BLaER1 treated with 17β-estradiol and CSF1 and Interleukin-3, amounts not matched to agents 10 nM and 100 nM (cell line): ENCODE results near the gene CPED1.
A peak's percentile ranks its signal among the peaks of the same experiment; 100 is the strongest.
"Not testable (repeated sequence)": the region's sequence is repeated elsewhere in the genome, so short reads cannot be mapped to it uniquely, and the experiment has no call there.

Experiments
- H3K27ac ChIP-seq, 11 experiments: shearing (Covaris generic); formaldehyde crosslinking; 2 replicates each; pipeline ENCODE4 v1.8.1; 2022
- H3K27me3 ChIP-seq, 11 experiments: shearing (Covaris generic); formaldehyde crosslinking; 2 replicates each; pipeline ENCODE4 v1.8.1; 2022
- H3K36me3 ChIP-seq, 11 experiments: shearing (Covaris generic); formaldehyde crosslinking; 2 replicates each; pipeline ENCODE4 v1.8.1; 2022
- H3K4me1 ChIP-seq, 10 experiments: shearing (Covaris generic); formaldehyde crosslinking; 2 replicates each; pipeline ENCODE4 v1.8.1; 2022
- H3K4me2 ChIP-seq, 11 experiments: shearing (Covaris generic); formaldehyde crosslinking; 2 replicates each; pipeline ENCODE4 v1.8.1; 2022
- H3K4me3 ChIP-seq, 10 experiments: shearing (Covaris generic); formaldehyde crosslinking; 2 replicates each; pipeline ENCODE4 v1.8.1; 2022
- H3K9ac ChIP-seq, 11 experiments: shearing (Covaris generic); formaldehyde crosslinking; 2 replicates each; pipeline ENCODE4 v1.8.1; 2022
- H3K9me3 ChIP-seq, 11 experiments: shearing (Covaris generic); formaldehyde crosslinking; replicated peaks in 1 of 11; 2 replicates each; pipeline ENCODE4 v1.8.1; 2022
- H4K20me1 ChIP-seq, 11 experiments: shearing (Covaris generic); formaldehyde crosslinking; 2 replicates each; pipeline ENCODE4 v1.8.1; 2022
- Cebpa-rat ChIP-seq, 11 experiments: shearing (Covaris generic); IDR thresholded peaks; 2 replicates each; pipeline ENCODE4 v1.8.1; 2022

The CPED1 gene

GRCh38 chr7:121280656-121281055 is 292.1 kb downstream of the CPED1 start:
- H3K27me3 ChIP-seq, result no peaks in the 10 kb centered on the region
- no peak overlapping the region for H3K9ac ChIP-seq
- H3K4me1 ChIP-seq, result peaks cover 0 to 13% (median 5%) of the 10 kb centered on the region in 10 experiments; a peak in 8 of 20 replicates
- peaks cover 23 to 42% (median 25%) of the 10 kb centered on the region in 11 experiments for H3K9me3 ChIP-seq
- no peak overlapping the region for H3K4me3 ChIP-seq
- H4K20me1 ChIP-seq, result no peaks in the 10 kb centered on the region
- H3K36me3 ChIP-seq, result peaks cover 3 to 56% (median 36%) of the 10 kb centered on the region in 11 experiments; a peak in 19 of 22 replicates
- no peak overlapping the region for H3K4me2 ChIP-seq
- no peak overlapping the region for H3K27ac ChIP-seq
- no peak for TF ChIP-seq Cebpa-rat (IDR thresholded peaks at IDR 0.05)

GRCh38 chr7:121282129-121282528 is 293.6 kb downstream of the CPED1 start:
- H3K4me3 ChIP-seq, result no peak overlapping the region
- H3K4me1 ChIP-seq, result peaks cover 4 to 18% (median 9%) of the 10 kb centered on the region in 10 experiments; a peak in 13 of 20 replicates
- H3K4me2 ChIP-seq, result no peak overlapping the region
- no peaks in the 10 kb centered on the region for H4K20me1 ChIP-seq
- H3K9me3 ChIP-seq, result peaks cover 38 to 55% (median 40%) of the 10 kb centered on the region in 11 experiments
- H3K36me3 ChIP-seq, result peaks cover 4 to 62% (median 44%) of the 10 kb centered on the region in 11 experiments; a peak in 20 of 22 replicates
- TF ChIP-seq Cebpa-rat (IDR thresholded peaks at IDR 0.05), result no peak
- no peaks in the 10 kb centered on the region for H3K27me3 ChIP-seq
- no peak overlapping the region for H3K9ac ChIP-seq
- H3K27ac ChIP-seq, result no peak overlapping the region

GRCh38 chr7:121285066-121285667 is 296.7 kb downstream of the CPED1 start:
- Histone ChIP-seq H3K9me3 (peaks cover 48 to 66% (median 54%) of the 10 kb centered on the region in 11 experiments), H3K4me3 (peak overlapping the region in 3 of 10 experiments; percentile 6 to 31 (median 14); a peak in 3 of 20 replicates), H3K36me3 (peaks cover 4 to 54% (median 41%) of the 10 kb centered on the region in 11 experiments; a peak in 20 of 22 replicates), H3K9ac (no peak overlapping the region), H3K27me3 (no peaks in the 10 kb centered on the region), H3K27ac (peak overlapping the region in 2 of 11 experiments; percentile 68; a peak in 2 of 22 replicates), H3K4me2 (no peak overlapping the region), H4K20me1 (no peaks in the 10 kb centered on the region), H3K4me1 (peaks cover 0 to 12% (median 8%) of the 10 kb centered on the region in 10 experiments; a peak in 9 of 20 replicates)
- TF ChIP-seq Cebpa-rat (IDR thresholded peaks at IDR 0.05), result no peak

- Histone ChIP-seq H3K4me3 (peak overlapping the region in 1 of 10 experiments; percentile 11; a peak in 1 of 20 replicates), H3K4me1 (peaks cover 0 to 12% (median 8%) of the 10 kb centered on the region in 10 experiments; a peak in 9 of 20 replicates), H3K9me3 (peaks cover 52 to 73% (median 58%) of the 10 kb centered on the region in 11 experiments), H3K9ac (no peak overlapping the region; a peak in 1 of 22 replicates), H3K36me3 (peaks cover 4 to 48% (median 41%) of the 10 kb centered on the region in 11 experiments; a peak in 20 of 22 replicates), H4K20me1 (no peaks in the 10 kb centered on the region), H3K27ac (peak overlapping the region in 8 of 11 experiments; percentile 15 to 68 (median 46); a peak in 13 of 22 replicates), H3K27me3 (no peaks in the 10 kb centered on the region), H3K4me2 (peak overlapping the region in 2 of 11 experiments; percentile 15 to 25; a peak in 1 of 22 replicates)
- no peak for TF ChIP-seq Cebpa-rat (IDR thresholded peaks at IDR 0.05)
Measured at GRCh38 chr7:121286186-121286585, 297.7 kb downstream of the CPED1 start.

- no peak overlapping the region for H3K4me3 ChIP-seq
- no peaks in the 10 kb centered on the region for H4K20me1 ChIP-seq
- no peak overlapping the region; a peak in 1 of 22 replicates for H3K9ac ChIP-seq
- peak overlapping the region in 9 of 11 experiments; percentile 6 to 68 (median 57); a peak in 16 of 22 replicates for H3K27ac ChIP-seq
- peaks cover 0 to 12% (median 8%) of the 10 kb centered on the region in 10 experiments; a peak in 9 of 20 replicates for H3K4me1 ChIP-seq
- no peaks in the 10 kb centered on the region for H3K27me3 ChIP-seq
- H3K9me3 ChIP-seq, result peaks cover 57 to 81% (median 66%) of the 10 kb centered on the region in 11 experiments
- H3K4me2 ChIP-seq, result peak overlapping the region in 5 of 11 experiments; percentile 12 to 25 (median 15); a peak in 5 of 22 replicates
- H3K36me3 ChIP-seq, result peaks cover 4 to 50% (median 39%) of the 10 kb centered on the region in 11 experiments; a peak in 20 of 22 replicates
- no peak for TF ChIP-seq Cebpa-rat (IDR thresholded peaks at IDR 0.05)
Measured at GRCh38 chr7:121286742-121287734, 298.5 kb downstream of the CPED1 start.

GRCh38 chr7:121288894-121289293 is 300.4 kb downstream of the CPED1 start:
- Histone ChIP-seq H3K9ac (no peak overlapping the region), H3K4me2 (no peak overlapping the region), H3K4me3 (no peak overlapping the region), H3K27ac (no peak overlapping the region), H4K20me1 (no peaks in the 10 kb centered on the region), H3K36me3 (peaks cover 4 to 57% (median 47%) of the 10 kb centered on the region in 11 experiments; a peak in 20 of 22 replicates), H3K9me3 (peaks cover 65 to 85% (median 74%) of the 10 kb centered on the region in 11 experiments), H3K27me3 (no peaks in the 10 kb centered on the region), H3K4me1 (peaks cover 0 to 12% (median 8%) of the 10 kb centered on the region in 10 experiments; a peak in 9 of 20 replicates)
- no peak for TF ChIP-seq Cebpa-rat (IDR thresholded peaks at IDR 0.05)

- not testable (repeated sequence) for H3K9ac ChIP-seq, H3K27me3 ChIP-seq, H3K27ac ChIP-seq, H4K20me1 ChIP-seq, H3K4me3 ChIP-seq, H3K4me2 ChIP-seq
- H3K9me3 ChIP-seq, result peaks cover 58 to 85% (median 73%) of the 10 kb centered on the region in 11 experiments
- H3K36me3 ChIP-seq, result peaks cover 3 to 57% (median 45%) of the 10 kb centered on the region in 11 experiments; a peak in 20 of 22 replicates
- peaks cover 0 to 12% (median 8%) of the 10 kb centered on the region in 10 experiments; a peak in 9 of 20 replicates for H3K4me1 ChIP-seq
Measured at GRCh38 chr7:121289930-121290329, 301.4 kb downstream of the CPED1 start.

- no peak for TF ChIP-seq Cebpa-rat (IDR thresholded peaks at IDR 0.05)
- no peaks in the 10 kb centered on the region for H3K4me1 ChIP-seq
- H3K27ac ChIP-seq, result no peak overlapping the region
- no peak overlapping the region for H3K4me3 ChIP-seq
- H3K4me2 ChIP-seq, result no peak overlapping the region
- H3K9me3 ChIP-seq, result peaks cover 29 to 53% (median 44%) of the 10 kb centered on the region in 11 experiments
- no peak overlapping the region for H3K9ac ChIP-seq
- H3K36me3 ChIP-seq, result peaks cover 0 to 48% (median 32%) of the 10 kb centered on the region in 11 experiments; a peak in 18 of 22 replicates
- no peaks in the 10 kb centered on the region for H4K20me1 ChIP-seq
- H3K27me3 ChIP-seq, result no peaks in the 10 kb centered on the region
Measured at GRCh38 chr7:121294448-121294992, 306.0 kb downstream of the CPED1 start.
